Naive B cell (primary cell): Measurements from ENCODE around the gene ONECUT1. TPM values are rescaled to one million over a fixed set of nuclear protein-coding genes. Genes with fewer than 3 reads are reported as not detected.
A peak's percentile ranks its signal among the peaks of the same experiment; 100 is the strongest.

ENCODE experiments used
- ATAC-seq, 2 donors: fragments of 150-1000 bp; cut with Tn5 transposase; 2 replicates each; pipeline ENCODE4 v1.10.0; 2021; ENCODE audit warnings: low read depth in 2 of 2, mild to moderate bottlenecking in 2 of 2, moderate library complexity in 2 of 2
- DNase-seq: peaks from one replicate; pipeline ENCODE4 v3.0.0; 2022
- H3K27ac Mint-ChIP-seq, 6 donors: one replicate each; pipeline ENCODE4 v1.8.0; 2020 to 2022; ENCODE audit warnings: mild to moderate bottlenecking in 6 of 6, mixed read lengths in 6 of 6, moderate library complexity in 5 of 6, inconsistent platforms in 2 of 6
- H3K27me3 Mint-ChIP-seq, 3 donors: one replicate each; pipeline ENCODE4 v1.8.0; 2021 to 2022; ENCODE audit warnings: mixed read lengths in 3 of 3, mild to moderate bottlenecking in 1 of 3
- H3K36me3 Mint-ChIP-seq, 2 donors: one replicate each; pipeline ENCODE4 v1.8.0; 2020 to 2022; ENCODE audit warnings: mixed read lengths in 2 of 2, inconsistent platforms in 1 of 2, mild to moderate bottlenecking in 1 of 2
- H3K4me1 Mint-ChIP-seq, 3 donors: one replicate each; pipeline ENCODE4 v1.8.0; 2020 to 2022; ENCODE audit warnings: mixed read lengths in 3 of 3, inconsistent platforms in 1 of 3, mild to moderate bottlenecking in 1 of 3, moderate library complexity in 1 of 3
- H3K4me3 Mint-ChIP-seq, 8 donors: one replicate each; pipeline ENCODE4 v1.8.0; 2020 to 2022; ENCODE audit warnings: mild to moderate bottlenecking in 8 of 8, mixed read lengths in 8 of 8, moderate library complexity in 8 of 8, inconsistent platforms in 2 of 8
- H3K9me3 Mint-ChIP-seq, 7 donors: one replicate each; pipeline ENCODE4 v1.8.0; 2020 to 2022; ENCODE audit warnings: mixed read lengths in 7 of 7, mild to moderate bottlenecking in 5 of 7, inconsistent platforms in 2 of 7, moderate library complexity in 1 of 7
- polyA plus RNA-seq, 6 donors: library from polyadenylated mRNA; unstranded; fragments of 300-500 nt; fragmentation: Illumina TruSeq; gene quantifications; one replicate each; pipeline ENCODE4 v1.2.3, GENCODE V29; 2021; ENCODE audit warnings: low read depth in 6 of 6

The ONECUT1 gene
- polyA plus RNA-seq, 6 donors from 2014 or later, result not detected

- no peak overlapping the region for H3K4me3 Mint-ChIP-seq
- DNase-seq (no peak), ATAC-seq (no peak)
- peaks cover 43 to 56% (median 54%) of the 10 kb centered on the region in 3 donors for H3K27me3 Mint-ChIP-seq
- no peaks in the 10 kb centered on the region for H3K36me3 Mint-ChIP-seq
- H3K9me3 Mint-ChIP-seq, result no peaks in the 10 kb centered on the region
- H3K27ac Mint-ChIP-seq, result no peak overlapping the region
- H3K4me1 Mint-ChIP-seq, result no peaks in the 10 kb centered on the region
Measured at GRCh38 chr15:52757496-52757895, 32.6 kb downstream of the ONECUT1 start.

GRCh38 chr15:52751522-52751921, 38.6 kb downstream of the ONECUT1 start:
- peaks cover 0 to 1% (median 0%) of the 10 kb centered on the region in 7 donors for H3K9me3 Mint-ChIP-seq
- H3K4me3 Mint-ChIP-seq, result no peak overlapping the region
- no peaks in the 10 kb centered on the region for H3K36me3 Mint-ChIP-seq
- no peak for DNase-seq
- ATAC-seq, result no peak
- H3K27ac Mint-ChIP-seq, result no peak overlapping the region
- H3K4me1 Mint-ChIP-seq, result no peaks in the 10 kb centered on the region
- H3K27me3 Mint-ChIP-seq, result peaks cover 27 to 35% (median 29%) of the 10 kb centered on the region in 3 donors

GRCh38 chr15:52749258-52749657, 40.9 kb downstream of the ONECUT1 start:
- Mint-ChIP-seq H3K4me1 (no peaks in the 10 kb centered on the region), H3K36me3 (no peaks in the 10 kb centered on the region), H3K9me3 (peaks cover 0 to 1% (median 0%) of the 10 kb centered on the region in 7 donors), H3K27ac (no peak overlapping the region), H3K4me3 (no peak overlapping the region), H3K27me3 (peaks cover 18 to 36% (median 34%) of the 10 kb centered on the region in 3 donors)
- ATAC-seq (no peak), DNase-seq (no peak)

- Mint-ChIP-seq H3K9me3 (peaks cover 0 to 1% (median 0%) of the 10 kb centered on the region in 7 donors), H3K27ac (peak overlapping the region in 1 of 6 donors; percentile 2), H3K4me1 (no peaks in the 10 kb centered on the region), H3K27me3 (peaks cover 10 to 24% (median 15%) of the 10 kb centered on the region in 3 donors), H3K4me3 (no peak overlapping the region), H3K36me3 (no peaks in the 10 kb centered on the region)
- ATAC-seq (no peak), DNase-seq (no peak)
Measured at GRCh38 chr15:52746162-52746757, 43.9 kb downstream of the ONECUT1 start.

- no peak for DNase-seq
- ATAC-seq, result no peak
- Mint-ChIP-seq H3K9me3 (peaks cover 0 to 1% (median 0%) of the 10 kb centered on the region in 7 donors), H3K4me3 (no peak overlapping the region), H3K27ac (no peak overlapping the region), H3K36me3 (no peaks in the 10 kb centered on the region), H3K27me3 (peaks cover 2 to 24% (median 8%) of the 10 kb centered on the region in 3 donors), H3K4me1 (no peaks in the 10 kb centered on the region)
Measured at GRCh38 chr15:52745326-52746161, 44.6 kb downstream of the ONECUT1 start.

- Mint-ChIP-seq H3K27me3 (peaks cover 0 to 21% (median 4%) of the 10 kb centered on the region in 3 donors), H3K4me1 (peaks cover 6 to 14% (median 13%) of the 10 kb centered on the region in 3 donors), H3K27ac (no peak overlapping the region), H3K4me3 (no peak overlapping the region), H3K9me3 (no peaks in the 10 kb centered on the region), H3K36me3 (no peaks in the 10 kb centered on the region)
- DNase-seq (no peak), ATAC-seq (no peak)
Measured at GRCh38 chr15:52738311-52738710, 51.8 kb downstream of the ONECUT1 start.

DNA sequence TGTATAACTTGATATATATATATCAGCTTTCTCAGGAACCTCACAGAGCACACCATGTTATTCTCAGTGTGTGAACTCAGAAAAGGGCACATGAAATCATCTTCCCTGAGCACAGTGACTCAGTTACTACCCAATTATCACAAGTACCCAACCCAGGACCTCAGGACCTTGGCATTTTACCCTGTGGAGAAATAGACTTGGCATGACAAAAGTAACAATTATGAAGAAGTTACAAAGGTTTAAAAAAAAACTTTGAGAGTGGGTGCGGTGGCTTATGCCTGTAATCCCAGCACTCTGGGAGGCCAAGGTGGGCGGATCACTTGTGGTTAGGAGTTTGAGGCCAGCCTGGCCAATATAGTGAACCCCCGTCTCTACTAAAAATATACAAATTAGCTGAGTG, 52.4 kb downstream of the ONECUT1 start:
- ATAC-seq (no peak), DNase-seq (no peak)
- no peaks in the 10 kb centered on the region for H3K36me3 Mint-ChIP-seq
- H3K9me3 Mint-ChIP-seq, result no peaks in the 10 kb centered on the region
- H3K27ac Mint-ChIP-seq, result no peak overlapping the region
- peaks cover 10 to 19% (median 19%) of the 10 kb centered on the region in 3 donors for H3K4me1 Mint-ChIP-seq
- H3K4me3 Mint-ChIP-seq, result no peak overlapping the region
- peaks cover 0 to 21% (median 4%) of the 10 kb centered on the region in 3 donors for H3K27me3 Mint-ChIP-seq

DNA sequence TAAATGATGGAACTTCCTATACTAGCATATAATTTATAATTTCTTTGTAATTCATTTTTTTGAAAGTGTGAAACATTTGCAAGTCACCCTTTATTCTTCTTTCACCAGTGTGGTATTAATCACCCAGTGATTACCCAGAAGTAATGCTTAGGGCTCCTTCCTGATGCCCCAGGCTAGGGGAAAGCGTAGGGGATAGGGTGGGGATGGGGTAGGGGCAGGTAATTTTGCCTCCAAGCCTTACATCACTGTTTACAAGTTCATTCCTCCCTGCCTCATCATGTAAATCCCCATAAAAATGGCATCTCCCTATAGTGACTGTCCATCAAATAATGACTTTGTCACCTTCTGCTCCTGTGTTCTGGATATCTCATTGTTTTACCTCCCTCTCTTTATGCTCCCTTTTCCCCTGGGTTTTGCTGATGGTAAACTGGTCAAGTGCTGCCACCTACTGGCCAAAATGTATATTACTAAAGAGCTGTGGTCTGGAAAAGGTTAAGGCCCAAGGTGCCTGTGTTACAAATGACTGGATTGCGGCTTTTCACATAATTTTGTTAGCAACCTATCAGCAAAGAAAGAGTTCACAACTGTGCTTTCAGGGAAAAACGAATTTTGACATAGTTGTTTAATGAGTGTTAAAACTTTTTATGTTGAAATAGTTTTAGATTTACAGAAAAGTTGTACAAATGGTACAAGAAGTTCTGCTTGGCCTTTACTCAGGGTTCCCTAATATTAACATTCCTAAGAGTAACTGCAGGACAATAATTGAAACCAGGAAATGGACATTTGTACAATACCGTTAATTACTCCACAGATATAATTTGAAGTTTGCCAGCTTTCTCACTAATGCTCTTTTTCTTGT, 54.7 kb downstream of the ONECUT1 start:
- H3K27ac Mint-ChIP-seq, result peak overlapping the region in 2 of 6 donors; percentile 13 to 79
- H3K27me3 Mint-ChIP-seq, result peaks cover 0 to 16% (median 3%) of the 10 kb centered on the region in 3 donors
- DNase-seq, result peak; percentile 76
- H3K4me3 Mint-ChIP-seq, result no peak overlapping the region
- peaks cover 10 to 29% (median 24%) of the 10 kb centered on the region in 3 donors for H3K4me1 Mint-ChIP-seq
- peak; percentile 80 to 88 for ATAC-seq
- no peaks in the 10 kb centered on the region for H3K9me3 Mint-ChIP-seq
- no peaks in the 10 kb centered on the region for H3K36me3 Mint-ChIP-seq

GRCh38 chr15:52734329-52734728, 55.8 kb downstream of the ONECUT1 start:
- Mint-ChIP-seq H3K36me3 (no peaks in the 10 kb centered on the region), H3K27me3 (peaks cover 0 to 5% (median 0%) of the 10 kb centered on the region in 3 donors), H3K9me3 (no peaks in the 10 kb centered on the region), H3K4me3 (peak overlapping the region in 1 of 8 donors; percentile 44), H3K4me1 (peaks cover 20 to 37% (median 31%) of the 10 kb centered on the region in 3 donors), H3K27ac (peak overlapping the region in 2 of 6 donors; percentile 11 to 24)
- ATAC-seq (no peak), DNase-seq (no peak)

DNA sequence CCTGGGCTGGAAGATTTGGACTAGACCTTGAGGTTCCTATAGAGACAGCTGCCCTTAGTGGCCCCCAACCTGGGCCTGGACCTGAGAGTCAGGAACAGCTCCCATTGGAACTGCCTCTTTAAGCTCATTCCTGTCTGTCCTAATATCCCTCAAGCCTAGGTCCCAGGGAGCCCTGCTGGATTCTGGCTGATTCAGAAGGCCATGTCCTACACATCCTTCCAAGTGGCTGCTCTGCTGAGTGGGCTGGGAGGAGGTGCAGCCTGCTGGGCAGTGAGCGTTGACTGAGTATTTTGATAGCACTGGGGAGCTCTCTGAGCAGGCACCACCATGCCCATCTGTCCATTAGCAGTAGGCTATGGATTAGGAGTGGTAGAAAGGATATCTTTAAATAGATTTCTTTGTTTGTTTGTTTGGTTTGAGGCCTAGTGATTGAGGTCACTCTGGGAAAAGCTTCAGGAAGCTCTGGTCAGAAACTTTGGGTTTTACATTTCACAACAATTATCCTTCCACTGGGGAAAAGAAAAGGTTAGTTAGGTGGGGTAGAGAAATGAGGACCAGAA, 56.4 kb downstream of the ONECUT1 start:
- Mint-ChIP-seq H3K9me3 (no peaks in the 10 kb centered on the region), H3K27me3 (no peaks in the 10 kb centered on the region), H3K4me3 (no peak overlapping the region), H3K4me1 (peaks cover 22 to 38% (median 31%) of the 10 kb centered on the region in 3 donors), H3K36me3 (no peaks in the 10 kb centered on the region), H3K27ac (peak overlapping the region in 2 of 6 donors; percentile 3 to 11)
- DNase-seq, result no peak
- ATAC-seq, result no peak

GRCh38 chr15:52733088-52733487, 57.0 kb downstream of the ONECUT1 start:
- peak overlapping the region in 1 of 8 donors; percentile 9 for H3K4me3 Mint-ChIP-seq
- ATAC-seq, result no peak
- peak overlapping the region in 4 of 6 donors; percentile 11 to 80 (median 61) for H3K27ac Mint-ChIP-seq
- H3K4me1 Mint-ChIP-seq, result peaks cover 23 to 40% (median 33%) of the 10 kb centered on the region in 3 donors
- no peak for DNase-seq
- H3K27me3 Mint-ChIP-seq, result no peaks in the 10 kb centered on the region
- no peaks in the 10 kb centered on the region for H3K36me3 Mint-ChIP-seq
- H3K9me3 Mint-ChIP-seq, result no peaks in the 10 kb centered on the region

- Mint-ChIP-seq H3K9me3 (no peaks in the 10 kb centered on the region), H3K27ac (peak overlapping the region in 2 of 6 donors; percentile 41 to 85), H3K4me3 (no peak overlapping the region), H3K27me3 (no peaks in the 10 kb centered on the region), H3K4me1 (peaks cover 28 to 46% (median 39%) of the 10 kb centered on the region in 3 donors), H3K36me3 (no peaks in the 10 kb centered on the region)
- DNase-seq (no peak), ATAC-seq (no peak)
Measured at GRCh38 chr15:52732551-52732950, 57.6 kb downstream of the ONECUT1 start.
